Keratinocyte (primary cell): Measurements from ENCODE around the gene SLC39A11.

Experiments used
- CTCF ChIP-seq, 3 experiments: IDR thresholded peaks in 1 of 3; conservative IDR thresholded peaks in 1 of 3; optimal IDR thresholded peaks in 1 of 3; 2 replicates in 2 of 3; 3 replicates in 1 of 3; pipeline versions ENCODE3 to v1.5.1; 2011; ENCODE audit warnings: low read length in 3 of 3, mild to moderate bottlenecking in 3 of 3, moderate library complexity in 2 of 3, control low read depth in 1 of 3, inconsistent platforms in 1 of 3; ENCODE audit not compliant: insufficient read depth in 2 of 3; ENCODE audit errors: extremely low read depth in 1 of 3
- EZH2 ChIP-seq: IDR thresholded peaks from one replicate; pipeline ENCODE4 v1.6.1; 2012; ENCODE audit warnings: inconsistent platforms, mild to moderate bottlenecking, low read length, moderate library complexity

GRCh38 chr17:72840019-72840418, 252.5 kb downstream of the SLC39A11 start:
- TF ChIP-seq CTCF (optimal IDR thresholded peaks at IDR 0.05 in 1 of 3, IDR thresholded peaks at IDR 0.05 in 1 of 3, conservative IDR thresholded peaks at IDR 0.05 in 1 of 3; ENCODE audit: extremely low read depth in 1 of 3, insufficient read depth in 2 of 3, low read length in 3 of 3) (no peak), EZH2 (no peak)
